Kasumi-1 (cell line): ENCODE results near the gene RADIL.
A peak's percentile ranks its signal among the peaks of the same experiment; 100 is the strongest.
"Not testable (repeated sequence)": the region's sequence is repeated elsewhere in the genome, so short reads cannot be mapped to it uniquely, and the experiment has no call there.

ENCODE experiments used
- DNase-seq, 2 experiments: peaks; one replicate each; lab custom pipeline; 2025; lab: John Stamatoyannopoulos, UW

RADIL gene

DNA sequence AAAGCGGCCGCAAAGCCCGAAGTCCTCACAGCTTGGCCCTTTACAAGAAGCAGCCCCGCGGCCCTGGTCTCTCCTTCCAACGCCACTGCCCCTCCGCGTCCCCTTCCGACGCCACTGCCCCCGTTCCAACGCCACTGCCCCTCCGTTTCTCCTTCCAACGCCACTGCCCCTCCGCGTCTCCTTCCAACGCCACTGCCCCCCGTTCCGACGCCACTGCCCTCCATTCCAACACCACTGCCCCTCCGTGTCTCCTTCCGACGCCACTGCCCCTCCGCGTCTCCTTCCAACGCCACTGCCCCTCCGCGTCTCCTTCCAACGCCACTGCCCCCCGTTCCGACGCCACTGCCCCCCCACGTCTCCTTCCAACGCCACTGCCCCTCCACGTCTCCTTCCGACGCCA lies 75.0 kb downstream of the RADIL start:
- no peak for DNase-seq

DNA sequence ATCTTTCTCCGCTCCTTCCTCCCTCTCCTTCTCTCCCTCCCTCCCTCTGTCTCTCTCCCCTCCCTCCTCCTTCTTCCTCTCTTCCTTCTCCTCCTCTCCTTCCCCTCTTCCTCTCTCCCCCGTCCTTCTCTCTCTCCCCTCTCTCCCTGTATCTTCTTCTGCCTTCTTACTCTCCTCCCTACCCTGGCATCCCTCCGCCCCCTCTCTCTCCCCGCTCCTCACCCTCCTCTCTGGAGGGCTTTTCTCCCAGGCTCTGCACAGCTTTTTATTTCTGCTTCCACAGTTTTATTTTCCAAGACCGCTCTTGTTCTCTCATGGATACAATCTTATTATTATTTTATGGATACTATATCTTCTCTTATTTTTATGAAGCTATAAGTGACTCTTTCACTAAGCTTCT lies 75.5 kb downstream of the RADIL start:
- no peak for DNase-seq

DNA sequence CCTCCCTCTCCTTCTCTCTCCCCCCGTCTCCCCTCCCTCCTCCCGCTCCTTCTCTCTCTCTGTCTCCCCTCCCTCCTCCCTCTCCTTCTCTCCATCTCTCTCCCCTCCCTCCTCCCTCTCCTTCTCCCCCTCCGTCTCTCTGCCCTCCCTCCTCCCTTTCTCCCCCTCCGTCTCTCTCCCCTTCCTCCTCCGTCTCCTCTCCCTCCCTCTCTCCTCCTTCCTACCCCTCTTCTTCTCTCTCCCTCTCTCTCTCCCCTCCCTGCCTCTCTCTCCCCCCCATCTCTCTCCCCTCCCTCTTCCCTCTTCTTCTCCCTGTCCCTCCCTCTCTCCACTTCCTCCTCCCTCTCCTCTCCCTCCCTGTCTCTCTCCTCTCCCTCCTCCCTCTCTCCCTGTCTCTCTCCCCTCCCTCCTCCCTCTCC lies 75.9 kb downstream of the RADIL start:
- no peak for DNase-seq

DNA sequence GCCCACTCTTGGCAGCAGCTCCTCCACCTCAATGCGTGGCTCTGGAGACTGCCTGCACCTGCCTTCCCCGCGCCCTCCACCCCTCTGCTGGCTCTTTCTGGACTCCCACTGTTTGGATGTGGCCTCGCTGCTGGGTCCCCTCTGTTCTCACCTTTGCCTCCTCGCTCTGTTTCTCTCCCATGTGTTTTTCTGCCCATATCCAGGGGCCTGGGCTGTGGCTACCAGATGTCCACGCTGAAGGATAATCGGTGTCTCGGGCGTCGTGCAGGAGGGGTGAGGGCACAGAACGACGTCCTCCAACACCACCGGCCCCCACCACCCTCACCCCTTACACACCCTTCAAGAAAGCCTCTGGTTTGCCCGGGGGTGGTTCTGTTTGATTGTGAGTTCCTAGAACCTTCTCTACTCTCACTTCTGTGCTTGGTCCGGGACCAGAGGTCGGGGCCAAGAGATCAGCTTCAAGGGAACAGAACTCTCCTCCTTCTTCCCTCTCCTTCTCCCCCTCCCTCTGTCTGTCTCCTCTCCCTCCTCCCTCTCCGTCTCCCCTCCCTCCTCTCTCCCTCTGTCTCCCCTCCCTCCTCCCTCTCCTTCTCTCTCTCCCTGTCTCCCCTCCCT lies 76.4 kb downstream of the RADIL start:
- DNase-seq, result no peak

DNA sequence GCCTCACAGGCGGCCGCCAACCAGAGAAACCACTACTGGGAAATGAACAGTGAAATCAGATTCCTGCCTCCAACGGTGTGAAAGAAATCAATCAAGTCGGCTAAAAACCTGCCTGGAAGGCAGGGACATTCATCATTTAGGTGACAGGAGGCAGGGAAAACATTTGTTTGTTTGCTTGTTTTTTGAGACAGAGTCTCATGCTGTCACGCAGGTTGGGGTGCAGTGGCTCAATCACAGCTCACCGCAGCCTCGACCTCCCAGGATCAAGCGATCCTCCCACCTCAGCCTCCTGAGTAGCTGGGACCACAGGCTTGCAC lies 77.6 kb downstream of the RADIL start:
- no peak for DNase-seq

DNA sequence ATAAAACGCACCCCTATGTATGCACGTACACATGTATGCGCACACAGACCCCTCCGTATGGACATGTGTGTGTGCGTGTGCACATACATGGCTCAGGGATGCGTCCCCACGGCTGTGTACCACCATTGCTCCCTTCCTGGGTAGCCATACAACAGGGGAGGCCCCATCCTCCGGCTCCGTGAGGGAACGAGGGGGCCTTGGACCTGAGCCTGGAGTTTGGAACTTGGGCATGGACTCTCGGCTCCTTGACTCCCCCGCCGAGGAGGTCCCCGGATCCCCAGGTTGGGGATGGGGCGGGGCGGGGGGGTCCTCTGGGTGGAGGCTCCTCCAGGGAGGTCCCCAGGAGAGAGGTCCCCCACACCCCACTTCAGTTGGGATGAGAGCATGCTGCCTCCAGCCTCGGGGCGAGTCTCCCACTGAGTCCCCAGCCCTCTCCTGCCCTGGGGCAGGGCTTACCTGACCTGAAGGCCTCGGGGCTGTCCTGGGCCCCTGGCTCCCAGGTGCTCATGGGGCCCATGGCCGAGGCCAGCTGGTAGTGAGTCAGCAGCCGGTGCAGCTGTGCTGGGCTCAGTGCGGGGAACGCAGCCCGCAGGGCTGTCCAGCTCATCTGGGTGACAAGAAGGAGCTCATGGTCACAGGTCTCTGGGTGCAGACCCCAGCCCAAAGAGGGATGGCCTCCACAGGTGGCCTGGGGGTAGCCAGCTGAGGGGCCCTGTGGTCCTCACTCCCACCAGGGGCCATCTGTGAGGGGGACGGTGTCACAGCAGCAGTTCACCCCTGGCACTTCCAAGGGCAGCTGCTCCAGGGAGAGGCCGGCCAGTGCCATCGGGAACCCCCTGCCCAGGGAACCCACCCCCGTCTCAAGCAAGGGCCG lies 78.2 kb downstream of the RADIL start:
- DNase-seq, result no peak

DNA sequence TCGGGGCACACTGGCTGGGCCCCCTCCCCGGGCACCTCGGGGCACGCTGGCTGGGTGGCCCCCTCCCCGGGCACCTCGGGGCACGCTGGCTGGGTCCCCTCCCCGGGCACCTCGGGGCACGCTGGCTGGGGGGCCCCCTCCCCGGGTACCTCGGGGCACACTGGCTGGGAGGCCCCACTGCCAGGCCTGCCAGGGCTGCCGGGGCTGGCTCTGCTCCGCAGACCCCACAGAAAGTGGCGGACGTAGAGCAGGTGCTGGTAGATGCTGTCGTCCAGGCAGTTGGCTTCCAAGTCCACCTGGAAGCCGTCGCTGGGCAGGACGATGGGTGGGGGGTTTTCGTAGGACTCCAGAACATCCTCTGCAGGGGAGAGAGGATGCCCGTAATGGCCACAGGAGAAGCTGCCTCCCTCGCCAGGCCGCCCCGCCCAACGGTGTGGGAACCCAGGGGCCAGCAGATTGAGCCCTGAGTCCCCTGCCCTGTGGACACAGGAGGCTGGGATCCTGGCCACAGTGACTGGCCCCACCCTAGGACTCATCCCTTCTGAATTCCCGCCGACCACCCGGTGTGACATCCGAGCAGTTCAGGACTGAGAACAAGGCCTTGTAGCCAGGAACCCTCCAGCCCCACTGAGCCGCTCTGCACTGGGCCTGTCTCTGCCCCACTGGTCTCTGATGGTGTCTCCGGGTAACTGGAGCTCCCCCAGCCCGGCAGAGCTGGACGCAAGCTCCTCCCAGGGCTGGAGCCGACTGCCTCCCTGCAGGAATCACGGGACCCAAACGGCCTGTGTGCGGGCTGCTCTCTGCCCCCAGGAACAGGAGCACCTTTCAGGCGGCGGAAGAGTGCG lies 79.9 kb downstream of the RADIL start:
- no peak for DNase-seq

DNA sequence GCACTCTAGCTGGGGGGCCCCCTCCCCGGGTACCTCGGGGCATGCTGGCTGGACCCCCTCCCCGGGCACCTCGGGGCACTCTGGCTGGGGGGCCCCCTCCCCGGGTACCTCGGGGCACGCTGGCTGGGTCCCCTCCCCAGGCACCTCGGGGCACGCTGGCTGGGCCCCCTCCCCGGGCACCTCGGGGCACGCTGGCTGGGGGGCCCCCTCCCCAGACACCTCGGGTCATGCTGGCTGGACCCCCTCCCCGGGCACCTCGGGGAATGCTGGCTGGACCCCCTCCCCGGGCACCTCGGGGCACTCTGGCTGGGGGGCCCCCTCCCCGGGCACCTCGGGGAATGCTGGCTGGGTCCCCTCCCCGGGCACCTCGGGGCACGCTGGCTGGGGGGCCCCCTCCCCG lies 80.9 kb downstream of the RADIL start:
- DNase-seq, result not testable (repeated sequence)

DNA sequence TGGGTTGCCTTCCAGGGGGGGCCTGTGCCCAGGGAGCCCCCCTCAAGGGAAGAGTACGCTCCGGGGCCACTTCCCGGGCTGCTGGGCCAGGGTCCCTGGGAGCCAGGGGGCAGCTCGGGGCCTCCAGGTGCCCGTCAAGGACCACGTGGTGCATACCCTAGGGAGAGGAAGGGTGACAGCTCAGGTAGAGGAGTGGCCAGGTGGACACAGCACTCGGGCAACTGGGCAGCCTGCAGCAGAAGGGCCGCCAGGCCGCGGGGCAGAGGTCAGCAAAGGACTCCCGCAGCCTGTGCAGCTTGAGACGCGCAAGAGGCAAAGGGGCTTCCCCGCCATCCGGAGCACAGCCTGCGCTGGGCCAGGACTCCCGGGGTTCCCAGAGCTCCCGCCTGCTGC lies 81.7 kb downstream of the RADIL start:
- no peak for DNase-seq

DNA sequence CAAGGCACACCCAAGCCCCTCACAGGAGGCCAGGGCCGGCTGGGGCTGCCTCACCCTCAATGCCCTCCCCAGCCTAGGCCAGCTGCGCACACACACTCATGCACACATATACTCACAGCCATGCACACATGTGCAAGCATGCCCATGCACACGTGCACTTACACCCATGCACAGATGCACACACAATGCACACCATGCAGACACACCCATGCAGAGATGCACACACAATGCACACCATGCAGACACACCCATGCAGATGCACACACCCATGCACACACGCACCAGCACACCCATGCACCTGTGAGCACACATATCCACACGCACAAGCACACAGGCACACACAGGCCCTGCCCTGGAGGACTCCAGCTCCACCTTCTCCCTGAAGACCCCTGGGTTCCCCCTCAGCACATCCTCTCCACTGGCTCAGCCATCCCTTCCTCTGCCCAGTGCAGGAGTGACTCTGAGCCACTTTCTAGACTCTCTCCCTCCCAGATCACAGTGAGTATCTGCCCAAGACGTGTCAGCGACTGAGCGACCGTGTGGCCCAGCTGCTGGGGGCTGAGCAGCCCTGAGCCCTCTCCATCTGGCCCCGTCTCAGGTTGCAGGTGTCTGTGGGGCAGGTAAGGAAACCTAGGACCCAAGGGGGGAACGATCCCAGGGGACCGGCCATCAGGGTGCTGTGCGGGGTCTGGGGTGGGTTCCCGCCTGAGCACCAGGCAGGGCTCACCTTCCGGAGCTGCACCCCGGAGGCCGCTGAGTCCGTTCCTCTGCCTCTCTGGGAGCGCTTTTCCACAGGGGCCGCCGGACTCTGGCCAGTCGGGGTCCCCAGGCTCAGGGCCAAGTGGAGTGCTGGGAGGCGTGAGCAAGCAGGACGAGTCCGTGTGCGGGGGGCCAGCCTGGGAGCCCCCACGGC lies 82.3 kb downstream of the RADIL start:
- no peak for DNase-seq

DNA sequence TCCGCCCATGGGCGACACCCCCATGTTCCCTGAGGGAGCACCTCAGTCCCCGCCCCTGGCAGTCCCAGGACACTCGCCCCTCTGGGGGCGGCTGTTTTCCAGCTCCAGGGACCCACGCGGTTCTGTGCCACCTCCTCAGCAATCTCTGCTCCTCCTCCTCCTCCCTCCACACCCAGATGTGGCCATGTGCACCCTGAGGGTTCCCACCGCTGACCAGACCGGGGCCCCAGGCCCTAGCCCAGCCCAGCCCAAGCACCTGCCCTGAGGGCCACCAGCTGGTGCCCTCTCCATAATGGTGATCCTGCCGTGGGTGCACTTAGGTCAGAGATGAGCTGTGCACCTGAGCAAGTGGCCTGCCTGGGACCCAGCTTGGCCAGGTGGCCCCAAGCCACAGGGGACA lies 83.0 kb downstream of the RADIL start:
- no peak for DNase-seq

DNA sequence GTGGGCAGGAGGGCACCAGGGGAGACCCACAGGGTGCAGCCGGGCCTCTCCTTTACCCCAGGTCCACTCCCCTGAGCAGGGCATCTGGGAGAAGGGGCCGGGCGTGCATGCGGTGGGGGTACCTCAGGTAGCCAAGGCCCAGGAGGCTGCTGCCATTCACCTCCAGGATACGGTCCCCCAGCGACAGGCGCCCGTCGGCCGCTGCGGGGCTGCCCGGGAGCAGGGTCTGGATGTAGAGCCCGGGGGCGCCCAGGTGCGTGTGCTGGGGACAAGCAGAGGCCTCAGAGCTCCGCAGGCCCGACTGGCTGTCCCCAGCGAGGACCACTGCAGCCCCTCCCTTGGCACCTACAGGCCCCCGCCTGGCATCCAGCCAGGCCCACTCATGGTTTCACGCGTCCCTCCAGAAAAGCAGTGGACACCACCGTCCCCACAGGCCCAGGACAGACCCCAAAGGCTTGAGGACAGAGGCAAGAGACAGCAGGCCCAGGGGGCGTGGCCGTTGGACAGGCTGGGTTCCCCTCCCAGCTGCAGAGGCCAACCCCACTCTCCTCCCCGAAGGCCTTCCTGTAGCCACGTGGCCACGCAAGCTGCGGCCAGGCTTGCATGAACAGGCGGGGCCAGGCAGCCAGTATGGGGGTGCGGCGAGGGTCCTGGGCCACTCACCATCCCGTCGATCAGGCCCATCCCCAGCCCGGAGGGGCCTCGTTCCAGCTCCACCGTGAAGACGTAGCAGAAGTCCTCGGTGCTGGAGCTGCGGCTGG lies 83.8 kb downstream of the RADIL start:
- no peak for DNase-seq

DNA sequence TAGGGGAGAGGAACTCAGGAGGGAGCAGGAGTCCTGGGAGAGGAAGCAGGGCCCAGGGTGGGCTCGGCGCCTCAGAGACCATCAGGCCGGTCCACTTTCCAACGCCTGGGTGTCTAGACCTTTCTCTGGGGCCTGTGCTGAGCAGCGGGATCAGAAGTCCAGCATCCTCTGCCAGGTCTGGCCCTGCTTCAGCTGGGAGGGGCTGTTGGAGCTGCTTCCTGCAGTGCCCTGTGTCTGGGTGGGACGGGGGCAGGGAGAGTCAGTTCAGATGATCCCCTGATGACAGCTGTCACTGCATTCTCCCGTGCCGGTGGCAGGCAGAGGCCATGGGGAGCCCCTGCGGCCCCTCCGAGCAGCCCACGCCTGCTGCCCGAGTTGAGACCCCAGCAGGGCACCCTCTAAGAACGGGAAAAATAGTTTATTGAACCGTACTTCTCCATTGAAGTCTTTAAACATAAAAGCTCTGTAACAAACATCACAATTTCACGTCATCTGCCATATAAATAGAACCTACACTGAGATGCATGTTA lies 84.7 kb downstream of the RADIL start:
- no peak for DNase-seq

DNA sequence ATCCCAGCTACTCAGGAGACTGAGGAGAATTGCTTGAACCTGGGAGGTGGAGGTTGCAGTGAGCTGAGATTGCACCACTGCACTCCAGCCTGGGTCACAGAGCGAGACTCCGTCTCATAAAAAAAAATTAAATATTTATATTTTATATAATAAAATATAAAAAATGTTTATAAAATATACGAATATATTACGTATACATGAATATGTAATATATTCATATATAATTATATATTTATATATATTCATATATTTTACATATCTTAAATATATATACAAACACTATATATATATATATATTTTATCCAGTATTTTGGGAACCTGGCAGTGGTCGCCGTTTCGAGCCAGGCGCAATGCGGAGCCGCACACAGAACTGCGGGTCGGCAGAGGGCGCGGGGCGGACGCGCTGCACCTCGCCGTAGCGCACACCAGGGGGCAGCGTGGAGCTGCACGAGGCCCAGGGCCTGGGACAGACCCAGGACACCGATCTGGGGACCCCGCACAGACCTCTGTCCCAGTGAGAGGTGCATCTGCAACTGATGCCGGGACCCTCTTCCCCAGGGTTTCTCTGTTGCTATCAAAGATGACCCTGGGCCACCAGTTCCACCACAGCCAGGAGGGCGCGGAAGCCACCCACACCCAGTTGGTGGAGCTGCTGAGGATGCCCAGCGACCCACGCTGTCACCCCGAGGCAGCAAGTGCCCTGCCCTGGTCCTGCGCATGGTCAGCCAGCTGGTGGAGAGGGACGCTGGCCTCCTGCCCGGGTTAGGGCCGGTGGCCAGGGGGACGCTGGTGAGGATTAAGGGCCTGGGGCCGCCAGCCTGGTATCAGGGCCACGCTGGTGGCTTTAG lies 85.4 kb downstream of the RADIL start:
- DNase-seq, result peak; percentile 9 to 25

DNA sequence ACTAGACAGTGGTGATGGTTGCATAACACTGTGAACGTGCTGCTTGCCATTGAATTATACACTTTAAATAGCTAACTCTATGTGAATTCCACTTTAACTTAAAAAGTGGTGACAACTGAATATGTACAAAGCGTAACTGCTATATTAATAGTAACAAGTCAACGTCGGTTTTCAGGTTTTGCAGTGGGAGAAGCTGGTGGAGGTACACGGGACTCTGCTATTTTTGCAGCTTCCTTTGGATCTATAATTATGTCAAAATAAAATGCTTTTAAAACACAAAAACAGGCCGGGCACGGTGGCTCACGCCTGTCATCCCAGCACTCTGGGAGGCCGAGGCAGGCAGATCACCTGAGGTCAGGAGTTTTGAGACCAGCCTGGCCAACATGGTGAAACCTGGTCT lies 87.1 kb downstream of the RADIL start:
- DNase-seq, result no peak

DNA sequence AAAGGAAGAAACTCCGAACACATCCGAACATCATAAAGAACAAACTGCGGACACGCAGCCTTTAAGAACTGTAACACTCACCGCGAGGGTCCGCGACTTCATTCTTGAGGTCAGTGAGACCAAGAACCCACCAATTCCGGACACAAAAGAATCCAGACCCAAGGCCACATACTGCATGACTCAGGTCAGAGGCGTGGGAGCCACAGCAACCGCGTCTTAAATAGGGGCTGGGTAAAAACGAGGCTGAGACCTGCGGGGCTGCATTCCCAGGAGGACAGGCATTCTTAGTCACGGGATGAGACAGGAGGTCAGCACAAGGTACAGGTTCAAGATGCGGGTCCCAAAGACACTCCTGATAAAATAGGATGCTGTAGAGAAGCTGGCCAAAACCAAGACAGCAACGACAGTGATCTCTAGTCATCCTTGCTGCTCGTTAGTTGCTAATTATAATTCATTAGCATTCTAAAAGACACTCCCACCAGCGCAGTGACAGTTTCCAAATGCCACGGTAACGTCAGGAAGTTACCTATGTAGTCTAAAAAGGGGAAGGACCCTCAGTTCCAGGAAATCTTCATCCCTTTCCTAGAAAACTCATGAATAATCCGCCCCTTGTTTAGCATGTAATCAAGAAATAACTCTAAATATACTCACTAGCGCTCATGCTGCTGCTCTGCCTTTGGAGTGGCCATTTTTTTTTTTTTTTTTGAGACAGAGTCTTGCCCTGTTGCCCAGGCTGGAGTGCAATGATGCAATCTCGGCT lies 88.7 kb downstream of the RADIL start:
- DNase-seq, result no peak

DNA sequence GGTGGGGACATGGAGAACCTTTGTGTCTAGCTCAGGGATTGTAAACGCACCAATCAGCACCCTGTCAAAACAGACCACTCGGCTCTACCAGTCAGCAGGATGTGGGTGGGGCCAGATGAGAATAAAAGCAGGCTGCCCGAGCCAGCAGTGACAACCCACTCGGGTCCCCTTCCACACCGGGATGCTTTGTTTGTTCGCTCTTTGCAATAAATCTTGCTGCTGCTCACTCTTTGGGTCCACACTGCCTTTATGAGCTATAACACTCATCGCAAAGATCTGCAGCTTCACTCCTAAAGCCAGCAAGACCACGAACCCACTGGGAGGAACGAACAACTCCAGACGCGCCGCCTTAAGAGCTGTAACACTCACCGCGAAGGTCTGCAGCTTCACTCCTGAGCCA lies 89.3 kb downstream of the RADIL start:
- DNase-seq, result not testable (repeated sequence)

DNA sequence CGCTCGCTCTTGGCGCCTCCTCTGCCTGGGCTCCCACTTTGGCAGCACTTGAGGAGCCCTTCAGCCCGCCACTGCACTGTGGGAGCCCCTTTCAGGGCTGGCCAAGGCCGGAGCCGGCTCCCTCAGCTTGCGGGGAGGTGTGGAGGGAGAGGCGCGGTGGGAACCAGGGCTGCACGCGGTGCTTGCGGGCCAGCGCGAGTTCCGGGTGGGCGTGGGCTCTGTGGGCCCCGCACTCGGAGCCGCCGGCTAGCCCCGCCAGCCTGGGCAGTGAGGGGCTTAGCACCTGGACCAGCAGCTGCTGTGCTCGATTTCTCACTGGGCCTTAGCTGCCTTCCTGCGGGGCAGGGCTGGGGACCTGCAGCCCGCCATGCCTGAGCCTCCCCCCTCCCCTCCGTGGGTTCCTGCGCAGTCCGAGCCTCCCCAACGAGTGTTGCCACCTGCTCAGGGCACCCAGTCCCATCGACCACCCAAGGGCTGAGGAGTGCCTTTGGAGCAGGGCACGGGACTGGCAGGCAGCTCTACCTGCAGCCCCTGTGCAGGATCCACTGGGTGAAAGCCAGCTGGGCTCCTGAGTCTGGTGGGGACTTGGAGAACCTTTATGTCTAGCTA lies 90.0 kb downstream of the RADIL start:
- DNase-seq, result not testable (repeated sequence)
